Muscle of back (tissue), 11 donors: ENCODE results near the gene MICOS13. TPM values are rescaled to one million over a fixed set of nuclear protein-coding genes. Genes with fewer than 3 reads are reported as not detected.

ENCODE experiments used
- DNase-seq, 3 donors: peaks; one replicate each; pipeline versions ENCODE4 v3.0.0 to v3.0.0-alpha.2; 2013
- polyA plus RNA-seq, 10 donors: library from polyadenylated mRNA; unstranded; fragments of 120-200 nt; gene quantifications; one replicate each; pipeline ENCODE4 v1.2.1, GENCODE V29; 2013; ENCODE audit not compliant: insufficient read length in 10 of 10

MICOS13 gene
- polyA plus RNA-seq, 10 donors, result 63.9 to 112 (median 74.4) TPM

GRCh38 chr19:5632241-5632612, 48.1 kb downstream of the MICOS13 start:
- no peak for DNase-seq

GRCh38 chr19:5631567-5632240, 48.6 kb downstream of the MICOS13 start:
- DNase-seq, result no peak

- DNase-seq, result no peak
These were observed 51.3 kb downstream of the MICOS13 start for GRCh38 chr19:5628919-5629481.

GRCh38 chr19:5628461-5628860, 51.9 kb downstream of the MICOS13 start:
- no peak for DNase-seq

Other genes with a start within 250 kb of the MICOS13 start
- gene ZNRF4, start 225.1 kb downstream of the MICOS13 start, polyA plus RNA-seq, result not detected
- 1 to 10 TPM in 2 of 10 donors, under 1 TPM in 8; 0.15 to 4.2 (median 0.44) TPM for gene TINCR, start 112.6 kb downstream of the MICOS13 start, polyA plus RNA-seq
- gene SAFB2, start 57.7 kb downstream of the MICOS13 start, polyA plus RNA-seq, result 10 to 100 TPM; 28.3 to 61.1 (median 42.6) TPM
- 100 to 1,000 TPM in 3 of 10 donors, 10 to 100 TPM in 7; 73.7 to 106 (median 90.6) TPM for gene SAFB, start 57.4 kb downstream of the MICOS13 start, polyA plus RNA-seq
- gene HSD11B1L, start 511 bp upstream of the MICOS13 start, polyA plus RNA-seq, result 1 to 10 TPM; 2.8 to 6.7 (median 5.1) TPM
- gene RPL36, start 9.8 kb upstream of the MICOS13 start, polyA plus RNA-seq, result 1,000 to 10,000 TPM in 9 of 10 donors, 100 to 1,000 TPM in 1; 814 to 1,432 (median 1,156) TPM
- 10 to 100 TPM; 41.6 to 58.6 (median 46.8) TPM for gene LONP1, start 39.6 kb upstream of the MICOS13 start, polyA plus RNA-seq
- not detected for gene CATSPERD, start 40.1 kb upstream of the MICOS13 start, polyA plus RNA-seq
- 1 to 10 TPM in 9 of 10 donors, under 1 TPM in 1; 0.97 to 2.1 (median 1.5) TPM for gene PRR22, start 104.2 kb upstream of the MICOS13 start, polyA plus RNA-seq
- gene DUS3L, start 110.6 kb upstream of the MICOS13 start, polyA plus RNA-seq, result 10 to 100 TPM; 14.3 to 19.6 (median 17.1) TPM
- gene NRTN, start 124.6 kb upstream of the MICOS13 start, polyA plus RNA-seq, result 1 to 10 TPM in 2 of 10 donors, under 1 TPM in 8; 0.18 to 2.0 (median 0.33) TPM
- gene FUT6, start 159.2 kb upstream of the MICOS13 start, polyA plus RNA-seq, result not detected
- gene FUT3, start 170.9 kb upstream of the MICOS13 start, polyA plus RNA-seq, result under 1 TPM in 7 of 10 donors, not detected in 3; 0.07 to 0.43 (median 0.20) TPM
- under 1 TPM in 3 of 10 donors, not detected in 7; 0.08 to 0.17 (median 0.13) TPM for gene FUT5, start 190.0 kb upstream of the MICOS13 start, polyA plus RNA-seq
- 100 to 1,000 TPM; 142 to 217 (median 157) TPM for gene NDUFA11, start 223.3 kb upstream of the MICOS13 start, polyA plus RNA-seq
- 1 to 10 TPM; 2.5 to 5.0 (median 3.1) TPM for gene VMAC, start 224.4 kb upstream of the MICOS13 start, polyA plus RNA-seq
- 1 to 10 TPM; 3.2 to 8.3 (median 4.7) TPM for gene CAPS, start 233.7 kb upstream of the MICOS13 start, polyA plus RNA-seq